HAP-1 (cell line): Measurements from ENCODE around the gene COX4I1.

Experiments used
- DNase-seq, 2 experiments: peaks; one replicate each; pipeline ENCODE4 v3.0.0-alpha.2; 2016 to 2020; ENCODE audit warnings: low spot score in 2 of 2
- H3K27me3 ChIP-seq: fragments of 250-450 bp; sonication (Bioruptor Pico); 2 replicates; pipeline ENCODE4 v1.5.1; 2020; ENCODE audit warnings: low read depth, mild to moderate bottlenecking, moderate library complexity
- H3K36me3 ChIP-seq: fragments of 250-450 bp; sonication (Bioruptor Pico); replicated peaks from 2 replicates; pipeline ENCODE4 v1.5.1; 2020; ENCODE audit warnings: mild to moderate bottlenecking
- H3K4me1 ChIP-seq: fragments of 250-450 bp; sonication (Bioruptor Pico); 2 replicates; pipeline ENCODE4 v1.5.1; 2020; ENCODE audit warnings: mild to moderate bottlenecking
- H3K4me3 ChIP-seq: fragments of 250-450 bp; sonication (Bioruptor Pico); 2 replicates; pipeline ENCODE4 v1.5.1; 2020; ENCODE audit warnings: mild to moderate bottlenecking, moderate library complexity
- H3K9me3 ChIP-seq: fragments of 250-450 bp; sonication (Bioruptor Pico); 2 replicates; pipeline ENCODE4 v1.5.1; 2020; ENCODE audit warnings: mild to moderate bottlenecking, moderate library complexity
- in situ Hi-C: fragments of 300-500 bp; cut with MboI; formaldehyde crosslinking; loops from 3 replicates; pipeline ENCODE4 v1.14.3; 2020; ENCODE audit warnings: low sequenced_read_pairs, inconsistent platforms, mixed read lengths

COX4I1 gene

DNA sequence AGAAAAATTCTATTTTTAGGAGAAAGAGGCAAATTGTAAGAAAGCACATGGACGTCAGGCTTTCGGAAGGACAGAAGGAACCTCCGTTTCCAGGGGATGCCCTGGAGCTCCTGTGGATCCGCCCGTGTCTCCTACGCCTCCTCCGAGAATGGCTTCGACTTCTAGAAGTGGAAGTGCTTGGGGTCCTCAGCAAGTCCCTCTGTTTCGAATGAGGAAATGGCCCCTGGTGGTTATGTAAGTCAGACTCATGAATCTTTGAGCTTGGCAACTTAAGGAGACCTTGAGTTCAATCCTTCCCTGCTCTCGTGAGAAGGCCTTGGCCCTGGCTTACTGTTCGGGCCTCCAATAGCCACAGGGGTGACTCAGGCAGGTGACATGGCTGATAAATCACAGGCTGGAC is 38.9 kb downstream of the COX4I1 start:
- in situ Hi-C loops = no loop called here
- Histone ChIP-seq H3K4me3 (no peak overlapping the region), H3K4me1 (no peaks in the 10 kb centered on the region), H3K27me3 (peaks cover 6% of the 10 kb centered on the region), H3K36me3 (no peaks in the 10 kb centered on the region), H3K9me3 (no peaks in the 10 kb centered on the region)
- DNase-seq = no peak

DNA sequence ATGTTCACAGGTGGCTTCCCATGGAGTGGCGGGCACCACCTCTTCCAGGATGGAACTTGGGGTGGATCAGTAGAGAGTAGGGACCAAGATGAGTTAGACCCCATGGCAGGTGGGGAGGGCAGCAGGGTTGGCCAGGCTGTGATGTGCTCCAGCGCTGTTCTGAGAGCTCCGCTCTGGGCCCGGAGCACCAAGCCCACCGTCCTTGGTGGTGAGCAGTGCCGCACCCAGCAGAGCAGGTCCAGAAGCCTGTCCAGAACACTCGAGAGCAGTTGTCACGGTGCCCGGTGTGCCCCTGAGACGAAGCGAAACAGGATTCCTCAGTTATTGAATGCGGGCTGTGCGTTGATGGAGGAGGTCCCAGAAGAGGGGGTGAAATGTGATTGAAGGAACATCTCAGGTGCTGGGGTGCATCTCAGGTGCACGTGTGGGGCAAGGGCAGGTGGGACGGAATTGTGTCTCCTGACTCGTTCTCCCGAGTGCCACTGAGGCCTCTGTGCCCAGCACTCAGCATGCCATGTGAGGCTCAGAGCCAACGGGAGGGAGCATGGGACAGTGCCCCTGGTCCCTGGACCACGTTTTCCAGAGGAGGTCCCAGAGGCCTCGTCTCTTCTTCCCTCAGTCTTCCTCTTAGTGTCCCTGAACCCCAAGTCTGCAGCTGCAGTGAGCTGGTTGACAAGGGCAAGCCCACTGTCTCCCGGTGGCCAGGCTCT is 39.5 kb downstream of the COX4I1 start:
- DNase-seq = no peak
- Histone ChIP-seq H3K4me3 (no peak overlapping the region), H3K36me3 (no peaks in the 10 kb centered on the region), H3K4me1 (no peaks in the 10 kb centered on the region), H3K27me3 (peaks cover 6% of the 10 kb centered on the region), H3K9me3 (no peaks in the 10 kb centered on the region)
- in situ Hi-C loops = no loop called here

- H3K4me3 ChIP-seq = no peak overlapping the region
- H3K27me3 ChIP-seq = peaks cover 6% of the 10 kb centered on the region
- in situ Hi-C loops = no loop called here
- H3K9me3 ChIP-seq = no peaks in the 10 kb centered on the region
- no peaks in the 10 kb centered on the region for H3K36me3 ChIP-seq
- no peaks in the 10 kb centered on the region for H3K4me1 ChIP-seq
- no peak for DNase-seq
These were observed 40.3 kb downstream of the COX4I1 start for GRCh38 chr16:85839681-85840240.

DNA sequence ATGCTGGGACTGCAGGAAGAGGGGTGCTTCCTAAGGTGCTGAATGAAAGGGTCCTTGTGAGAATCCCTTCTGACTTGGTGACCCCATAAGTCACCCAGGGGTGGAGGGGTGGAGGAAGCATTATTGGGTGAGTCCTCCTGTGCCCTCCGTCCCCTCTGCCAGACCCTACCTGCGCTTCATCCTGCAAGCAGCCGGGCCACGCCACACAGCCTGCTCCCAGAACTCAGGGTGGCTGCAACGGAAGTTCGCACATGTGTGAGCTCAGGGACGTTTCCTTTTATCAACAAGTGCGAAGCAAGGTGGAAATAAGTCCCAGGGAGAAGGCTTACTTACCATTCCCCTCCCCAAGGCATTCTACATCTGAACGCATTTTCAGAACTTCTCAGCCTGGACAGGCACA is 40.9 kb downstream of the COX4I1 start:
- no peaks in the 10 kb centered on the region for H3K36me3 ChIP-seq
- H3K9me3 ChIP-seq = no peaks in the 10 kb centered on the region
- no peak overlapping the region for H3K4me3 ChIP-seq
- DNase-seq = no peak
- no peaks in the 10 kb centered on the region for H3K4me1 ChIP-seq
- in situ Hi-C loops = no loop called here
- peaks cover 6% of the 10 kb centered on the region for H3K27me3 ChIP-seq

- Histone ChIP-seq H3K4me3 (no peak overlapping the region), H3K27me3 (peaks cover 6% of the 10 kb centered on the region), H3K36me3 (no peaks in the 10 kb centered on the region), H3K9me3 (no peaks in the 10 kb centered on the region), H3K4me1 (no peaks in the 10 kb centered on the region)
- no peak for DNase-seq
- in situ Hi-C loops = no loop called here
These were observed 41.3 kb downstream of the COX4I1 start for GRCh38 chr16:85840801-85841200.

DNA sequence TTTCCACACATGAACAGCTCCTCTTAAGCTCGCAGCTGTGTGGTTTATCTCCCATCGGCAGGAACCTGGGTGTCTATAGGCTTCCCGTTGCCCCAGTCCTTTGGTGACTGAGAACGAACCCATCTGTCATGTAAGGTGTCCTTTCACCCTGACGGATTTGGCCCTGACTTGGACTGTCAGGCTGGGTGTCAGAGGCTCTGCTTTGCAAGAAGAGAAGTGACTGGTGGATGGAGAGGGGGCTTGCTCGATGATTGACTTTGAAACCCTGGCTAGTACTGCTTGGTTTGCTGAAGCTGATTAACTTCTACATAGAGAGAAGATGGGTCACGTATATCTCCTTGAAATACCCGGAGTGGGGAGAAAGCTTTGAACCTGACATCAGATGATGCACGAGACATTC is 42.9 kb downstream of the COX4I1 start:
- H3K4me1 ChIP-seq = no peaks in the 10 kb centered on the region
- no peaks in the 10 kb centered on the region for H3K9me3 ChIP-seq
- in situ Hi-C loops = no loop called here
- no peaks in the 10 kb centered on the region for H3K36me3 ChIP-seq
- no peak overlapping the region for H3K4me3 ChIP-seq
- H3K27me3 ChIP-seq = peaks cover 6% of the 10 kb centered on the region
- no peak for DNase-seq

- no peaks in the 10 kb centered on the region for H3K9me3 ChIP-seq
- H3K4me3 ChIP-seq = no peak overlapping the region
- H3K4me1 ChIP-seq = no peaks in the 10 kb centered on the region
- DNase-seq = no peak
- peaks cover 9% of the 10 kb centered on the region for H3K27me3 ChIP-seq
- H3K36me3 ChIP-seq = no peaks in the 10 kb centered on the region
- in situ Hi-C loops = no loop called here
These were observed 43.4 kb downstream of the COX4I1 start for GRCh38 chr16:85842848-85843247.

- Histone ChIP-seq H3K4me3 (no peak overlapping the region), H3K9me3 (no peaks in the 10 kb centered on the region), H3K4me1 (no peaks in the 10 kb centered on the region), H3K27me3 (peaks cover 8% of the 10 kb centered on the region; the same call in 1 of the 2 replicates), H3K36me3 (no peaks in the 10 kb centered on the region)
- no peak for DNase-seq
- in situ Hi-C loops = no loop called here
These were observed 44.1 kb downstream of the COX4I1 start for GRCh38 chr16:85843471-85844168.

GRCh38 chr16:85844169-85844481 is 44.6 kb downstream of the COX4I1 start:
- no peaks in the 10 kb centered on the region for H3K4me1 ChIP-seq
- peaks cover 8% of the 10 kb centered on the region; the same call in 1 of the 2 replicates for H3K27me3 ChIP-seq
- H3K4me3 ChIP-seq = no peak overlapping the region
- DNase-seq = no peak
- no peaks in the 10 kb centered on the region for H3K9me3 ChIP-seq
- H3K36me3 ChIP-seq = no peaks in the 10 kb centered on the region
- in situ Hi-C loops = no loop called here

DNA sequence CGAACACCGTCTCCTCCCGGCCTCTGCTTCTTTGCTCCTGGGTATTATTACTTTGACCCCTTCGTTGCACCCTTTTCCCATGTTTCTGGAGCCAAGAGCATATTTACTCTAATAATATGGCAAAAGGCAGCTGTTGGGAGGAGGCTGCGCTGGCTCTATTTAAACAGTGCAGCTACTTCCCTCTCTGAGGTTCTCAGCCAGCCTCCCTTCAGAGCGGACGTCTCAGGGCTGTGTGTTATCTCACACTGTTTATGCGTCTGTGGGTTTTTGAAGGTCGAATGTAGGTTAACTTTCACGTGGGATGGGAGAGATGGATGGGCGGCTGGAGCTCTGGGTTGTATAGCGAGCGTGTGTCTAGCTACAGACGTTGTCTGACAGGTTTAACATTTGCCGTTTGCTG is 45.3 kb downstream of the COX4I1 start:
- Histone ChIP-seq H3K4me1 (no peaks in the 10 kb centered on the region), H3K4me3 (no peak overlapping the region), H3K27me3 (peaks cover 8% of the 10 kb centered on the region; the same call in 1 of the 2 replicates), H3K9me3 (no peaks in the 10 kb centered on the region), H3K36me3 (no peaks in the 10 kb centered on the region)
- in situ Hi-C loops = no loop called here
- no peak for DNase-seq

DNA sequence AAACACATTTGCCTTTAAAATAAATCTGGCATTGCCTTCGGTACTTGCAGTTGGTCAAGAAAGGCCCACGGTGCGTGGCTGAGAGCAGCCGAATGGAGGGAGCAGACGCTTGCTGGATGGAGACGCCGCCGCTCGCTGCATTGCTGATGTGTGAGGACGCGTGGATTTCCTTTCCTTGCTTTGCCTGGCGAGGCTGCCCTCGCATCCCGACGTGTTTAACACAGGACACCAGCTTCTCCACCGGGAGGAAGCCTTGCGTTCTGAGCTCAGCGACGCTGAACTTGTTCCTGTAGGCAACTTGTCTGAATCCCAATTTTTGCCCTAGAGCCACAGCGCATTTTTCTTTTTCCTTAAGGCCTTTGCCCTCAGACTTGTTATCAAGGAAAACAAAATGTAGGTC is 45.8 kb downstream of the COX4I1 start:
- in situ Hi-C loops = no loop called here
- no peak for DNase-seq
- H3K4me1 ChIP-seq = no peaks in the 10 kb centered on the region
- H3K9me3 ChIP-seq = no peaks in the 10 kb centered on the region
- no peak overlapping the region for H3K4me3 ChIP-seq
- peaks cover 8% of the 10 kb centered on the region; the same call in 1 of the 2 replicates for H3K27me3 ChIP-seq
- H3K36me3 ChIP-seq = no peaks in the 10 kb centered on the region

GRCh38 chr16:85846461-85846860 is 47.0 kb downstream of the COX4I1 start:
- no peak overlapping the region for H3K4me3 ChIP-seq
- in situ Hi-C loops = no loop called here
- no peaks in the 10 kb centered on the region for H3K36me3 ChIP-seq
- H3K4me1 ChIP-seq = no peaks in the 10 kb centered on the region
- peaks cover 8% of the 10 kb centered on the region; the same call in 1 of the 2 replicates for H3K27me3 ChIP-seq
- no peaks in the 10 kb centered on the region for H3K9me3 ChIP-seq
- DNase-seq = no peak

- DNase-seq = no peak
- in situ Hi-C loops = no loop called here
- H3K4me3 ChIP-seq = no peak overlapping the region
- H3K36me3 ChIP-seq = no peaks in the 10 kb centered on the region
- peaks cover 8% of the 10 kb centered on the region; the same call in 1 of the 2 replicates for H3K27me3 ChIP-seq
- no peaks in the 10 kb centered on the region for H3K4me1 ChIP-seq
- no peaks in the 10 kb centered on the region for H3K9me3 ChIP-seq
These were observed 47.5 kb downstream of the COX4I1 start for GRCh38 chr16:85847036-85847435.
